NB4 (cell line): ENCODE data around the gene NRG3.

ENCODE experiments used
- MYC ChIP-seq: IDR thresholded peaks from 2 replicates; pipeline ENCODE4 v1.6.1; 2011; ENCODE audit warnings: low read depth, low read length
- POLR2A ChIP-seq: IDR thresholded peaks from 2 replicates; pipeline ENCODE4 v1.6.1; 2011; ENCODE audit warnings: mild to moderate bottlenecking; ENCODE audit not compliant: insufficient read length; ENCODE audit errors: extremely low read depth
- TF ChIP-seq, protein P1 (sequence below): IDR thresholded peaks from one replicate; pipeline ENCODE4 v1.5.1; 2012; ENCODE audit warnings: low read depth, low read length
- TF ChIP-seq, protein P2 (sequence below): IDR thresholded peaks from 2 replicates; pipeline ENCODE4 v1.6.1; 2011; ENCODE audit warnings: low read depth, low read length

DNA sequence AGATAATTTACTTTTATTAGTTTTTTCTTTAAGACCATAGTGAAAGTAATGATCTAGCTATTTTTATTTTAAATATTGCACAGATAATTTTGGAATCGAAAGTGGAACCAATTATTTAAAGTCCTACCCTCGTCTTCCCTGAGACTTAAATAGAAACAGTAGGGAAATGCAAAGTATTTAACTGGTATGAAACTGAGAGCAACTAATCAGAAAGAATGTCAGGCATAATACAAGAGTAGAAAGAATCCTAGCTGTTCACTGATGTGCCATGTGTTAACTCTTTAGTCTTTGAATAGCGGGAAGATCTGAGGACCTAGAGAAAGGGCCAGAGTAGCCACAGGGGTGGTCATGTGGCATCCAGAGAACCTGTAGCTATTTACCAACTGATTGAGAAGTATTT is 630.0 kb downstream of the NRG3 start:
- TF ChIP-seq, protein P1, sequence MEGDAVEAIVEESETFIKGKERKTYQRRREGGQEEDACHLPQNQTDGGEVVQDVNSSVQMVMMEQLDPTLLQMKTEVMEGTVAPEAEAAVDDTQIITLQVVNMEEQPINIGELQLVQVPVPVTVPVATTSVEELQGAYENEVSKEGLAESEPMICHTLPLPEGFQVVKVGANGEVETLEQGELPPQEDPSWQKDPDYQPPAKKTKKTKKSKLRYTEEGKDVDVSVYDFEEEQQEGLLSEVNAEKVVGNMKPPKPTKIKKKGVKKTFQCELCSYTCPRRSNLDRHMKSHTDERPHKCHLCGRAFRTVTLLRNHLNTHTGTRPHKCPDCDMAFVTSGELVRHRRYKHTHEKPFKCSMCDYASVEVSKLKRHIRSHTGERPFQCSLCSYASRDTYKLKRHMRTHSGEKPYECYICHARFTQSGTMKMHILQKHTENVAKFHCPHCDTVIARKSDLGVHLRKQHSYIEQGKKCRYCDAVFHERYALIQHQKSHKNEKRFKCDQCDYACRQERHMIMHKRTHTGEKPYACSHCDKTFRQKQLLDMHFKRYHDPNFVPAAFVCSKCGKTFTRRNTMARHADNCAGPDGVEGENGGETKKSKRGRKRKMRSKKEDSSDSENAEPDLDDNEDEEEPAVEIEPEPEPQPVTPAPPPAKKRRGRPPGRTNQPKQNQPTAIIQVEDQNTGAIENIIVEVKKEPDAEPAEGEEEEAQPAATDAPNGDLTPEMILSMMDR: no peak
- TF ChIP-seq POLR2A (no peak), MYC (no peak)
- TF ChIP-seq, protein P2, sequence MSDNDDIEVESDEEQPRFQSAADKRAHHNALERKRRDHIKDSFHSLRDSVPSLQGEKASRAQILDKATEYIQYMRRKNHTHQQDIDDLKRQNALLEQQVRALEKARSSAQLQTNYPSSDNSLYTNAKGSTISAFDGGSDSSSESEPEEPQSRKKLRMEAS: no peak
